ENCODE data around the gene SLC16A5.

- TF ChIP-seq CTCF (conservative IDR thresholded peaks at IDR 0.05; ENCODE audit: low read depth, low read length) (no peak), EZH2 (IDR thresholded peaks at IDR 0.05; ENCODE audit: low read length, unreplicated experiment) (no peak), EZH2phosphoT487 (IDR thresholded peaks at IDR 0.05; ENCODE audit: borderline replicate concordance, low read length) (no peak)
Measured at GRCh38 chr17:75096082-75096625, 8.4 kb downstream of the SLC16A5 start.
